Keratinocyte (primary cell): ENCODE results near the gene CALHM4. TPM values are rescaled to one million over a fixed set of nuclear protein-coding genes. Genes with fewer than 3 reads are reported as not detected.
A peak's percentile ranks its signal among the peaks of the same experiment; 100 is the strongest.

Experiments
- DNase-seq: peaks from one replicate; pipeline ENCODE4 v3.0.0-alpha.2; 2011; ENCODE audit warnings: low read depth, missing footprints, low spot score
- FAIRE-seq: peaks from 2 replicates; lab custom pipeline; 2011; peaks lifted over from hg19 to GRCh38; lab: Jason Lieb, UNC
- H2AFZ ChIP-seq: 2 replicates; pipeline ENCODE4 v1.6.0; 2012; ENCODE audit warnings: low read length, control low read depth, inconsistent platforms; ENCODE audit not compliant: control insufficient read depth
- H3K27ac ChIP-seq: 2 replicates; pipeline ENCODE4 v1.5.1; 2011; ENCODE audit warnings: low read length; ENCODE audit not compliant: control insufficient read depth, insufficient read depth
- H3K27me3 ChIP-seq: 3 replicates; pipeline ENCODE4 v1.6.0; 2011; ENCODE audit warnings: low read length; ENCODE audit not compliant: control insufficient read depth, insufficient read depth; ENCODE audit errors: extremely low read depth
- H3K36me3 ChIP-seq, 2 experiments: 2 replicates in 1 of 2; 3 replicates in 1 of 2; pipeline ENCODE4 v1.5.1; 2011; ENCODE audit warnings: low read length in 2 of 2, mild to moderate bottlenecking in 1 of 2; ENCODE audit not compliant: control insufficient read depth in 2 of 2, insufficient read depth in 2 of 2; ENCODE audit errors: extremely low read depth in 1 of 2
- H3K4me1 ChIP-seq: 3 replicates; pipeline ENCODE4 v1.5.1; 2011; ENCODE audit warnings: low read length; ENCODE audit not compliant: control insufficient read depth, insufficient read depth; ENCODE audit errors: extremely low read depth
- H3K4me2 ChIP-seq: 3 replicates; pipeline ENCODE4 v1.6.0; 2011; ENCODE audit warnings: low read depth, low read length; ENCODE audit not compliant: control insufficient read depth, insufficient read depth; ENCODE audit errors: extremely low read depth
- H3K4me3 ChIP-seq, 3 experiments: fragments of 200-600 bp in 1 of 3; sonication (generic) in 1 of 3; 2 replicates in 2 of 3; 3 replicates in 1 of 3; pipeline ENCODE4 v1.5.1; 2011 to 2016; ENCODE audit warnings: low read length in 3 of 3, mild to moderate bottlenecking in 3 of 3, control low read depth in 2 of 3, inconsistent platforms in 1 of 3, low read depth in 1 of 3, mixed read lengths in 1 of 3, mixed run types in 1 of 3, moderate library complexity in 1 of 3; ENCODE audit not compliant: control insufficient read depth in 2 of 3, insufficient read depth in 2 of 3; ENCODE audit errors: extremely low read depth in 1 of 3
- H3K79me2 ChIP-seq: 2 replicates; pipeline ENCODE4 v1.6.0; 2012; ENCODE audit warnings: low read length; ENCODE audit not compliant: control insufficient read depth, insufficient read depth
- H3K9ac ChIP-seq: 3 replicates; pipeline ENCODE4 v1.6.0; 2011; ENCODE audit warnings: low read length; ENCODE audit not compliant: control insufficient read depth, insufficient read depth; ENCODE audit errors: extremely low read depth
- H3K9me1 ChIP-seq: 3 replicates; pipeline ENCODE4 v1.6.0; 2011; ENCODE audit warnings: low read length; ENCODE audit not compliant: control insufficient read depth, insufficient read depth; ENCODE audit errors: extremely low read depth
- H3K9me3 ChIP-seq: 2 replicates; pipeline ENCODE4 v1.5.1; 2012; ENCODE audit warnings: low read depth, low read length; ENCODE audit not compliant: control insufficient read depth
- H4K20me1 ChIP-seq: 3 replicates; pipeline ENCODE4 v1.6.0; 2011; ENCODE audit warnings: low read length; ENCODE audit not compliant: control insufficient read depth, insufficient read depth; ENCODE audit errors: extremely low read depth
- EZH2 ChIP-seq: IDR thresholded peaks from one replicate; pipeline ENCODE4 v1.6.1; 2012; ENCODE audit warnings: inconsistent platforms, mild to moderate bottlenecking, low read length, moderate library complexity
- dilution Hi-C: fragments of 300-500 bp; cut with MboI; formaldehyde crosslinking; loops from one replicate; pipeline ENCODE4 v1.7.0; 2020; ENCODE audit warnings: low sequenced_read_pairs; ENCODE audit not compliant: extremely low pct_ligation_motif_present
- polyA plus RNA-seq, 5 experiments: library from polyadenylated mRNA; depleted of rRNA in 3 of 5; stranded (reverse) in 3 of 5; stranded (forward) in 1 of 5; unstranded in 1 of 5; fragments of >200 nt; gene quantifications; 1 replicate in 1 of 5; 2 replicates in 3 of 5; 3 replicates in 1 of 5; pipeline versions ENCODE4 v1.2.1 to v1.2.3, GENCODE V29; 2011 to 2012; ENCODE audit warnings: missing spikeins in 2 of 5, low read depth in 1 of 5, low replicate concordance in 1 of 5
- TF ChIP-seq, protein P1 (sequence below), 3 experiments: IDR thresholded peaks in 1 of 3; conservative IDR thresholded peaks in 1 of 3; optimal IDR thresholded peaks in 1 of 3; 2 replicates in 2 of 3; 3 replicates in 1 of 3; pipeline versions ENCODE3 to v1.5.1; 2011; ENCODE audit warnings: low read length in 3 of 3, mild to moderate bottlenecking in 3 of 3, moderate library complexity in 2 of 3, control low read depth in 1 of 3, inconsistent platforms in 1 of 3; ENCODE audit not compliant: insufficient read depth in 2 of 3; ENCODE audit errors: extremely low read depth in 1 of 3

Gene CALHM4
- polyA plus RNA-seq, 1 donor (not counting 4 experiments of a cell fraction or from before 2014, with no cell fraction given) = 0.33 TPM

GRCh38 chr6:116575227-116575626 is 21.7 kb downstream of the CALHM4 start:
- no peaks in the 10 kb centered on the region for H3K9me3 ChIP-seq
- dilution Hi-C loops = no loop called here
- H4K20me1 ChIP-seq = peaks cover 3% of the 10 kb centered on the region
- peaks cover 3% of the 10 kb centered on the region for H3K4me1 ChIP-seq
- H3K36me3 ChIP-seq = peaks cover 4 to 6% of the 10 kb centered on the region in 2 experiments
- no peak for DNase-seq
- H3K27me3 ChIP-seq = no peaks in the 10 kb centered on the region
- H3K9me1 ChIP-seq = no peaks in the 10 kb centered on the region
- no peak overlapping the region for H3K4me2 ChIP-seq
- no peak for FAIRE-seq
- H3K4me3 ChIP-seq = no peak overlapping the region
- no peak overlapping the region for H2AFZ ChIP-seq
- TF ChIP-seq, protein P1, sequence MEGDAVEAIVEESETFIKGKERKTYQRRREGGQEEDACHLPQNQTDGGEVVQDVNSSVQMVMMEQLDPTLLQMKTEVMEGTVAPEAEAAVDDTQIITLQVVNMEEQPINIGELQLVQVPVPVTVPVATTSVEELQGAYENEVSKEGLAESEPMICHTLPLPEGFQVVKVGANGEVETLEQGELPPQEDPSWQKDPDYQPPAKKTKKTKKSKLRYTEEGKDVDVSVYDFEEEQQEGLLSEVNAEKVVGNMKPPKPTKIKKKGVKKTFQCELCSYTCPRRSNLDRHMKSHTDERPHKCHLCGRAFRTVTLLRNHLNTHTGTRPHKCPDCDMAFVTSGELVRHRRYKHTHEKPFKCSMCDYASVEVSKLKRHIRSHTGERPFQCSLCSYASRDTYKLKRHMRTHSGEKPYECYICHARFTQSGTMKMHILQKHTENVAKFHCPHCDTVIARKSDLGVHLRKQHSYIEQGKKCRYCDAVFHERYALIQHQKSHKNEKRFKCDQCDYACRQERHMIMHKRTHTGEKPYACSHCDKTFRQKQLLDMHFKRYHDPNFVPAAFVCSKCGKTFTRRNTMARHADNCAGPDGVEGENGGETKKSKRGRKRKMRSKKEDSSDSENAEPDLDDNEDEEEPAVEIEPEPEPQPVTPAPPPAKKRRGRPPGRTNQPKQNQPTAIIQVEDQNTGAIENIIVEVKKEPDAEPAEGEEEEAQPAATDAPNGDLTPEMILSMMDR (optimal IDR thresholded peaks at IDR 0.05 in 1 of 3, IDR thresholded peaks at IDR 0.05 in 1 of 3, conservative IDR thresholded peaks at IDR 0.05 in 1 of 3; ENCODE audit: extremely low read depth in 1 of 3, insufficient read depth in 2 of 3, low read length in 3 of 3) = no peak
- TF ChIP-seq EZH2 = no peak
- H3K9ac ChIP-seq = no peak overlapping the region
- no peak overlapping the region for H3K27ac ChIP-seq
- peaks cover 85% of the 10 kb centered on the region for H3K79me2 ChIP-seq

- H3K4me2 ChIP-seq = no peak overlapping the region
- peaks cover 70% of the 10 kb centered on the region for H3K79me2 ChIP-seq
- FAIRE-seq (peak; percentile 5), DNase-seq (no peak)
- H3K9me1 ChIP-seq = no peaks in the 10 kb centered on the region
- TF ChIP-seq, protein P1 (optimal IDR thresholded peaks at IDR 0.05 in 1 of 3, IDR thresholded peaks at IDR 0.05 in 1 of 3, conservative IDR thresholded peaks at IDR 0.05 in 1 of 3; ENCODE audit: extremely low read depth in 1 of 3, insufficient read depth in 2 of 3, low read length in 3 of 3) = no peak
- no peak for TF ChIP-seq EZH2
- H4K20me1 ChIP-seq = peaks cover 3% of the 10 kb centered on the region
- no peak overlapping the region for H3K4me3 ChIP-seq
- H3K9me3 ChIP-seq = no peaks in the 10 kb centered on the region
- H3K27me3 ChIP-seq = no peaks in the 10 kb centered on the region
- H3K4me1 ChIP-seq = peaks cover 3% of the 10 kb centered on the region
- peaks cover 5 to 6% of the 10 kb centered on the region in 2 experiments for H3K36me3 ChIP-seq
- dilution Hi-C loops = no loop called here
- H3K9ac ChIP-seq = no peak overlapping the region
- no peak overlapping the region for H2AFZ ChIP-seq
- no peak overlapping the region for H3K27ac ChIP-seq
These were observed 23.9 kb downstream of the CALHM4 start for GRCh38 chr6:116577486-116577885.
